ENCODE measurements around the gene BRSK2.

GRCh38 chr11:1508986-1509385, 119.3 kb downstream of the BRSK2 start:
- TF ChIP-seq CTCF (IDR thresholded peaks at IDR 0.05; ENCODE audit: low read length) (no peak), EZH2 (IDR thresholded peaks at IDR 0.05; ENCODE audit: borderline replicate concordance, low read length) (no peak)
